Neural progenitor cell (in vitro differentiated cells): ENCODE data around the gene RASA2.

Experiments
- EZH2 ChIP-seq: fragments of 200-600 bp; sonication (generic); IDR thresholded peaks from 2 replicates; pipeline ENCODE4 v1.6.1; 2017; ENCODE audit warnings: antibody characterized with exemption, mild to moderate bottlenecking, moderate library complexity
- EZH2phosphoT487 ChIP-seq: fragments of 200-600 bp; sonication (generic); IDR thresholded peaks from 2 replicates; pipeline ENCODE4 v1.6.1; 2017; ENCODE audit warnings: antibody characterized with exemption
- TF ChIP-seq, protein P1 (sequence below): fragments of 200-600 bp; sonication (generic); IDR thresholded peaks from 2 replicates; pipeline ENCODE4 v1.5.1; 2017; ENCODE audit warnings: antibody characterized with exemption, mild to moderate bottlenecking

DNA sequence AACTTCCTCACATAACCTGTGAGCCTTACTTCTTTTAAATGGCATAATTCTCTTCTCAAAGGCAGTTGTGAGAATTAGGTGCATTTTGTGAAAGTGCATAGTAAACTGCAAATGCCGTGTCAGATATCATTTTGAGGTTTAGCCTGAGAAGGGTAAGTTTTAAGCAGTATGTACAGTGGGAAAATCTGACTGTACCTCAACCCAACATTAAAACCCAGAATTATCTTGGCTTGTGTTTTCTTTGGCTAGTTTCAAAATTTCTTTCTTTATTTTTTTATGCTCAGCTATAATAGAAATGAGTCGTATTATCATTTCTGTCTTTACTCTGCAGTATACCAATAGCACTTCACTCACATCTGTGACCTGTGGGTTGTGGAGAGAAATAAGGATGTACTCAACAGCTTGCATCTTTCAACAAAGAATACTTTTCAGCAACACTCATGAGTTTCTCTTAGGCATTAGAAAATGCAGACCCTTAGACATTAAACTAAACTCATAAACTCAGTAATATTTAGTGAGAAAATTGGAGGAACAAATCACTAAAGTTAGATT, 65.7 kb downstream of the RASA2 start:
- no peak for TF ChIP-seq EZH2phosphoT487
- TF ChIP-seq, protein P1, sequence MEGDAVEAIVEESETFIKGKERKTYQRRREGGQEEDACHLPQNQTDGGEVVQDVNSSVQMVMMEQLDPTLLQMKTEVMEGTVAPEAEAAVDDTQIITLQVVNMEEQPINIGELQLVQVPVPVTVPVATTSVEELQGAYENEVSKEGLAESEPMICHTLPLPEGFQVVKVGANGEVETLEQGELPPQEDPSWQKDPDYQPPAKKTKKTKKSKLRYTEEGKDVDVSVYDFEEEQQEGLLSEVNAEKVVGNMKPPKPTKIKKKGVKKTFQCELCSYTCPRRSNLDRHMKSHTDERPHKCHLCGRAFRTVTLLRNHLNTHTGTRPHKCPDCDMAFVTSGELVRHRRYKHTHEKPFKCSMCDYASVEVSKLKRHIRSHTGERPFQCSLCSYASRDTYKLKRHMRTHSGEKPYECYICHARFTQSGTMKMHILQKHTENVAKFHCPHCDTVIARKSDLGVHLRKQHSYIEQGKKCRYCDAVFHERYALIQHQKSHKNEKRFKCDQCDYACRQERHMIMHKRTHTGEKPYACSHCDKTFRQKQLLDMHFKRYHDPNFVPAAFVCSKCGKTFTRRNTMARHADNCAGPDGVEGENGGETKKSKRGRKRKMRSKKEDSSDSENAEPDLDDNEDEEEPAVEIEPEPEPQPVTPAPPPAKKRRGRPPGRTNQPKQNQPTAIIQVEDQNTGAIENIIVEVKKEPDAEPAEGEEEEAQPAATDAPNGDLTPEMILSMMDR: no peak
- no peak for TF ChIP-seq EZH2
